IPS DF 6.9 (cell line): ENCODE measurements around the gene ASNS.

Experiments
- DNase-seq: peaks from one replicate; pipeline ENCODE4 v3.0.0-alpha.2; 2013; ENCODE audit warnings: low read depth, low spot score
- H3K27ac ChIP-seq: one replicate; pipeline ENCODE4 v1.5.1; 2013; ENCODE audit warnings: low read length, control low read depth
- H3K27me3 ChIP-seq: 2 replicates; pipeline ENCODE4 v1.6.1; 2013; ENCODE audit warnings: mild to moderate bottlenecking, low read length; ENCODE audit not compliant: control insufficient read depth, insufficient read depth
- H3K36me3 ChIP-seq: 2 replicates; pipeline ENCODE4 v1.6.1; 2013; ENCODE audit warnings: low read length; ENCODE audit not compliant: control insufficient read depth, insufficient read depth
- H3K4me1 ChIP-seq: 2 replicates; pipeline ENCODE4 v1.6.1; 2013; ENCODE audit warnings: low read length; ENCODE audit not compliant: control insufficient read depth, insufficient read depth
- H3K4me3 ChIP-seq: 2 replicates; pipeline ENCODE4 v1.5.1; 2013; ENCODE audit warnings: mild to moderate bottlenecking, low read length
- H3K9me3 ChIP-seq: 2 replicates; pipeline ENCODE4 v1.6.1; 2013; ENCODE audit warnings: low read length, inconsistent platforms; ENCODE audit not compliant: control insufficient read depth, insufficient read depth
- WGBS: extraction: QIAGEN DNeasy Blood & Tissue Kit; methylation state at CpG from one replicate; pipeline ENCODE4 v1.1.7; 2013; ENCODE audit warnings: mixed read lengths, missing lambda C conversion rate; ENCODE audit not compliant: insufficient read length, insufficient coverage; 5-methylcytosine and 5-hydroxymethylcytosine counted together

ASNS gene

DNA sequence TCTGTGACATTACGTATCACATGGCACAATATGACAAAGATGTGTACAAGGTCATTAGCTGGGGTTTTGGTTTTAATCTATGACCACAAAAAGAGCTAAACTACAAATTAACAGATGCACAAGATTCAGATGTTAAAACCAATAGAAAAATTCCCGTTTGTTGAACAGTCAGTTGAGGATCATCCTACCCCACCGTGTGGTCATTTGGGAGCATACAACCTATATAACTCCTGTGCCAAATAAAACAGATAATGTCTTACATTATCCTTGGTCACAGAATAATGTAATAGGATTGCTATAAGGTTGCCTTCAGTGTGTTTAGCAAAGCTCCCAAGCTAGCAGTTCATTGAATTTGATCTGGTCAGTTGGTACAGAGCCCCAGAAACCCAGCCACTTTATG, 28.2 kb downstream of the ASNS start:
- no CpG with 5 or more reads among the region's 3 CpGs for WGBS
- no peaks in the 10 kb centered on the region for H3K27me3 ChIP-seq
- H3K4me3 ChIP-seq: no peak overlapping the region
- no peaks in the 10 kb centered on the region for H3K36me3 ChIP-seq
- H3K4me1 ChIP-seq: no peaks in the 10 kb centered on the region
- H3K9me3 ChIP-seq: no peaks in the 10 kb centered on the region; the same call in 1 of the 2 replicates
- no peak overlapping the region for H3K27ac ChIP-seq
- DNase-seq: no peak

DNA sequence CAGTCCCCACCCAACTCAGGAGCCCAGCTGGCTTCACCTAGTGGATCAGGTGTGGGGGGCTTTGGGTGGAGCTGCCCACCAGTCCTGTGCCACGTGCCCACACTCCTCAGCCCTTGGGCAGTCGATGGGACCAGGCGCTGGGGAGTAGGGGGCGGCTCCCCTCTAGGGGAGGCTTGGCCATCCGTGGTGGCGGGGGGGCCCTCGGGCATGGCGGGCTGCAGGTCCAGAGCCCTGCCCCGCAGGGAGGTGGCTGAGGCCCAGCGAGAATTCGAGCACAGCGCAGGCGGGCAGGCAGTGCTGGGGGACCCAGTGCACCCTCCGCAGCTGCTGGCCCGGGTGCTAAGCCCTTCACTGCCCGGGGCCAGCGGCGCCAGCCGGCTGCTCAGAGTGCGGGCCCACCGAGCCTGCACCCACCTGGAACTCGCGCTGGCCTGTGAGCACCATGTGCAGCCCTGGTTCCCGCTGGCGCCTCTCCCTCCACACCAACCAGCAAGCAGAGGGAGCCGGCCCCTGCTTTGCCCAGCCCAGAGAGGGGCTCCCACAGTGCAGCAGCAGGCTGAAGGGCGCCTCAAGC, 29.3 kb downstream of the ASNS start:
- H3K9me3 ChIP-seq: no peaks in the 10 kb centered on the region; the same call in 1 of the 2 replicates
- H3K27me3 ChIP-seq: no peaks in the 10 kb centered on the region
- no peak overlapping the region for H3K27ac ChIP-seq
- no CpG with 5 or more reads among the region's 27 CpGs for WGBS
- no peak overlapping the region for H3K4me3 ChIP-seq
- H3K4me1 ChIP-seq: no peaks in the 10 kb centered on the region
- DNase-seq: no peak
- H3K36me3 ChIP-seq: no peaks in the 10 kb centered on the region

DNA sequence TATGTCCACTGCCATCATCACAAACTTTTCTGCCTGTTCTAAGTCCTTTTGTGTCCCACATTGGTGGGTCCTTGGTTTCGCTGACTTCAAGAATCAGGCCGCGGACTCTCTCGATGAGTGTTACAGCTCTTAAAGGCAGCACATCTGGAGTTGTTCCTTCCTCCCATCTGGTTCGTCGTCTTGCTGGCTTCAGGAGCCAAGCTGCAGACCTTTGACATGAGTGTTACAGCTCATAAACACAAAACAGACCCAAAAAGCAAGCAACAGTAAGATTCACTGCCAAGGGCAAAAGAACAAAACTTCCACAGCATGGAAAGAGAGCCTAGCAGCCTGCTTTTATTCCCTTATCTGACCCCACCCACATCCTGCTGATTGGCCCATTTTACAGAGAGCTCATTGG, 30.2 kb downstream of the ASNS start:
- no peak for DNase-seq
- no peaks in the 10 kb centered on the region for H3K4me1 ChIP-seq
- WGBS: no CpG with 5 or more reads among the region's 6 CpGs
- H3K36me3 ChIP-seq: no peaks in the 10 kb centered on the region
- H3K27me3 ChIP-seq: no peaks in the 10 kb centered on the region
- H3K27ac ChIP-seq: no peak overlapping the region
- H3K4me3 ChIP-seq: no peak overlapping the region
- no peaks in the 10 kb centered on the region; the same call in 1 of the 2 replicates for H3K9me3 ChIP-seq

DNA sequence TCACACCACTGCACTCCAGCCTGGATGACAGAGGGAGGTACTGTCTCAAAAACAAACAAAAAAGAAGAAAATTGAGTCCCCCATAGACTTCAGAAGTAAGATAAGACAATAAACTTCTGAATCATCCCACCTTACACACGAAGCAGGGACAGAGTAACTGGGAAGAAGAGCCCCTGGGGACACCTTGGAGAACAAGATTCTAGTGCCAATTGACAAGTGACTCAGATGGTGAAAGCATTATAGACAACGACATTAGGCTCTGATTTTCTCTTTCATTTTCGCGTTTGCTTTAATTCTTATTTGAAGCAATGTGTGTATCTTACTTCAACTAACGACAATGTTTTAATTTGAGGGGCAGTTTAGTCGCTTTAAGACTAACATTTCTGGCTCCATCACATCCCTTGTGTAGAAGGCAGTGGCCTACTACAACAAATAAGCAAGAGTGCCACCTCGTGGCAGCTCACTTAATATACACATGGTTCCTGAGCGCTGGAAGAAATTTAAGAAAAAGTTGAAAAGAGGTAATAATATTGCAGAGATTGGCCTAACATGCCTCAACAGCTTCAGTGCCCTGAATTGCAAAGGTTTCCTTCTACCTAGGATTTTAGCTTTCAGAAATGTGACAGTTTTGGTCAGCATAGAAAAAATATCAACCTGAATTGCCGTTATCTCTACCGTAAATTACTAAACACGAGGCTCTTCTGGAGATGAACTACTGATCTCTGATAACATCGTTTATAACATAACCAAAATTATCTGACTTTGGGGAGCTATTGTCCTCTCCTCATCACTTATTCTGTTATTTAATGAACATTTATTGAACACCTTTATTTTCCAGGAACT, 36.7 kb downstream of the ASNS start:
- Histone ChIP-seq H3K4me1 (no peaks in the 10 kb centered on the region), H3K36me3 (no peaks in the 10 kb centered on the region), H3K27ac (no peak overlapping the region), H3K9me3 (no peaks in the 10 kb centered on the region), H3K27me3 (no peaks in the 10 kb centered on the region), H3K4me3 (no peak overlapping the region)
- no CpG with 5 or more reads among the region's 12 CpGs for WGBS
- peak; percentile 52 for DNase-seq

DNA sequence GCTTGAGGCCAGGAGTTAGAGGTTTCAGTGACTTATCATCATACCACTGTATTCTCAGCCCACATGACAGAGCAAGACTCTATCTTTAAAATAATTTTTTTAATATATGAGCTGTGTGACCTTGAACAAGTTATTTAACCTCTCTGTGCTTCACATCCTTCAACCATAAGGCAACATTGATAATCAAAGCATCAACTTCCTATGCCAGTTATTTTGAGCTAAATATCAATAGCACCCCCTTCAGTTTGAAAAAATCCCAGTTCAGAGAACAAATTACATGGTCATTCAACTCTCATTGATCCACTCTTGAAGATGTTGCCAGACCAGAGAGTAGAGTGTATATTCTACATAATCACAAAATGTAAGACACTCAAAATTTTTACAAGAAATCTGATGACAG, 53.0 kb downstream of the ASNS start:
- Histone ChIP-seq H3K27ac (no peak overlapping the region), H3K9me3 (no peaks in the 10 kb centered on the region), H3K27me3 (no peaks in the 10 kb centered on the region), H3K36me3 (no peaks in the 10 kb centered on the region), H3K4me3 (no peak overlapping the region), H3K4me1 (no peaks in the 10 kb centered on the region)
- DNase-seq: no peak

DNA sequence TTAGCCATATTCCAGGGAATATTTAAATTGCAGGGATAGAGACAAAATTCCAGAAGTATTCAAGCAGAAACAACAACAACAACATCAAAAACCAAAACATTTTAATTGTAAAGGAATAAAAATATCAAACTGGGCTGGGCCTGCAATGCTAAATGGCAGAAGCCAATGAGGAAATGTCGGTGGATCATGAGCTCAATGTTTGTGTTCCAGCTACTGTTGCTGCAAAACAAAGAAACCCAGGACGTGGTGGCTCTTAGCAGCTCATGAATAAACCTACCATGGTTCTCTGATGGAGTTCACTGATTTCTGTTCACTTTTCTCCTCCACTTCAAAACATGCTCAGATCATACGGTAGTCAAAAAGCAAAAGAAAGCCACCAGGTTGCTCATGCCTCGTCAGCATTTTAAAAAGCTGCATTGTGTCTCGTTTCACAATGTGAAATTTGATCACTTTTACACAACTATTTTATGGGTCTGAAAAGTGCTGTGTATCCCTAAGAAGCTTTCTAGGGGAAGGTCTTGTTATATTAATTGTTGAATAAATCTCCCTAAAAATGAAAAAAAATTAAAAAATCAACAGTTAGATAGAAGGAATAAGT, 54.0 kb downstream of the ASNS start:
- no peaks in the 10 kb centered on the region for H3K27me3 ChIP-seq
- no peaks in the 10 kb centered on the region for H3K4me1 ChIP-seq
- no peak overlapping the region for H3K27ac ChIP-seq
- H3K36me3 ChIP-seq: no peaks in the 10 kb centered on the region
- no peaks in the 10 kb centered on the region for H3K9me3 ChIP-seq
- H3K4me3 ChIP-seq: no peak overlapping the region
- WGBS: no CpG with 5 or more reads among the region's 5 CpGs
- DNase-seq: no peak
